Left colon (tissue), 2 donors: ENCODE data around the gene USP4. TPM values are rescaled to one million over a fixed set of nuclear protein-coding genes. Genes with fewer than 3 reads are reported as not detected.

Experiments
- ATAC-seq: fragments of 200-7000 bp; cut with Tn5 transposase; one replicate; pipeline ENCODE4 v1.9.1; 2020; ENCODE audit warnings: mild to moderate bottlenecking, moderate library complexity
- DNase-seq, 2 donors: peaks; one replicate each; pipeline ENCODE4 v3.0.0-alpha.2; 2020
- intact Hi-C, 2 donors: fragments of 100-400 bp; cut with DNase I in 1 of 2; cut with micrococcal nuclease in 1 of 2; formaldehyde crosslinking; loops; one replicate each; pipeline versions ENCODE4 v1.11.2 to v1.14.0; 2022; cut with DNase I, micrococcal nuclease
- total RNA-seq, 2 donors: library from RNA; stranded (reverse); fragmentation: NEBNext Ultra II Directional; extraction: Animal tissue kit (Norgen Biotek cat#: 25700); gene quantifications; one replicate each; pipeline ENCODE4 v1.2.1, GENCODE V29; 2021
- donor health status: DM: no; HTN: no; CAD: no.
- donor health status: DM: yes; HTN: yes; CAD: no.

The USP4 gene
- total RNA-seq, 2 donors from 2014 or later, result 48.5 to 55.3 TPM

DNA sequence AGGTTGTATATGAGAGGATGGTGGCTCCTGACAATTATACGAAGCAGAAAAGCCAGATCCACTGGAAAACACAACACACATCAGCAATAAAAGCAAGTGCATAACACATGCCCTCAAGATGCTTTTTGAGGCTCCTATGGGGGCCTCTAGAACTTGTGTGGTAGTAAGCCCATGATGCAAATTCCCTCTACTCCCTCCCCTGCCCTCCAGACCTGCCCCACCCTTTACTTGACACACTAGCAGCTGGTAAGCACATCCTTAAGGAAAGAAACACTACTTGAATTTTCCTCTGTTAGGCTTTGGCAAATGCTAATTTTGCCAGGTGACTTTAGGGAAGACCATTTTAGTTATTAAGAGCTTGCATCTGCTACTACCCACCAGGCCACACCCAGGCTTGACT lies 29.2 kb downstream of the USP4 start:
- intact Hi-C loops, result no loop called here
- ATAC-seq (no peak), DNase-seq (no peak)

DNA sequence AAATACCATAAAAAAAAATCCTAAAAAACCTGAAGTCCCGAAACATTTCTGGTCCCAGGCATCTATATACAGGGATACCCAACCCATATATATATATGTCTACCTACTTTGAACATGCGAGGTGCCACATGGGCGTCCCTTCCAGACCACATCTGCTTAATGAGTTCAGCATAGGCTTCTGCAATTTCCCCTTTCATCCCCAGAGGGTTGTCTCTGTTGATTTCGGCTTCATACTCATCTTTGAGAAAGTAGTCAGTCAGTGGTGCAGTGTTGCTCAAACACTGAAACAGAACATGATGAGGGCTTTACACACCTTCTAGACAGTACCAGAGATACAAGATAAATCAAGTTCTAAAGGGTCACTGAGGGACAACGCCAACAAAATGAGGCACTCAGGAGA lies 34.2 kb downstream of the USP4 start:
- DNase-seq, result no peak
- no peak for ATAC-seq
- intact Hi-C loops, result no loop called here

DNA sequence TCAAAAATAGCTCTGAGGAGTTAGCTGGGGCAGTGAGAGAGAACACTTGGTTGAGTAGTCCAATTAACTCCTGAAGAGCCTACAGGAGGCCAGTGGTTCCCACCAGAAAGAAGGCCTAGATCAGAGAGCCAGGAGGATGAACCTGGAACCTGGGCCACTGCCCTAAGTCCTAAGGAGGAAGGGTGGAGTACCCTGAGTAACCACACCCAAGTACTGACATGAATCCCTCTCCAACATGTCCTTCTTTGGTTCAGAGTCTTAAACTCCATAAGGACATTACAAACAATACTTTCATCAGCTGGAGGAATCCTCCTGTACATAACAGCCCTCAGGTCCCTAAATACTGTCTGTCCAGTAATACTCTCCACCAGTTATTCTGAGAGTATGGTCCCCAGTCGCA lies 37.2 kb downstream of the USP4 start:
- DNase-seq (no peak), ATAC-seq (peak; percentile 66)
- intact Hi-C loops, result no loop called here

- ATAC-seq (no peak), DNase-seq (no peak)
- intact Hi-C loops, result no loop called here
Measured at GRCh38 chr3:49300595-49300994, 39.3 kb downstream of the USP4 start.

GRCh38 chr3:49298511-49298910 lies 41.3 kb downstream of the USP4 start:
- DNase-seq, result no peak
- intact Hi-C loops, result no loop called here
- ATAC-seq, result no peak

DNA sequence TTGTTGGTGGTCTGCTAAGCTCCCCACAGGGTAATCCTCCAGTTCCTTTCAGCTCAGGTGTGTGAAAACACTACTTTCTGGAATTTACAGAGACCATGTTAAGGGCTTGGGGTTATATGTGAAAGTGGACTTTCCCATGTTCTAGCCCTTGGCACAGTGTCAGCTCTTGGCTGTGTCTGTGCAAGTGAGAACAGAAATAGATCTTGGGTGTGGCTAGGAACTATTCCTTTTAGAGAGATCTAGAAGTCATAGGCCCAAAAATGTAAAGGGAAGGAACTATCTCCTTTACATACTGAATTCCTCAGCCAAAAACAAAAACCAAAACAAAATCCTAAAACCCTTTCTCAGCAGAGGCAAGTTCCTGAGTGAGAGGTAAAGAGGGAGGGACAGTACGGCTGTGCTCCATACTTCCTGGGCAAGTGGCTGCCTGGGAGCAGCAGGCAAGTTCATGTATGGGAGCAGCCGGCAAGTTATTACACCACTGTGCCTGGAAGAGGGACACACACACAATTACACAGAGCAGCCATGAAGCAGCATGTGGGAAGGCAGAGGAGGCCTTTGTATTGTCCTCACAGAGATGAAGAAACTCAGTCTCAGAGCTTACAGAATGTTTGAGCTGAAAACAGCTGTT lies 43.0 kb downstream of the USP4 start:
- ATAC-seq (peak; percentile 78), DNase-seq (peak; percentile 32 to 46)
- intact Hi-C loops, result no loop called here

DNA sequence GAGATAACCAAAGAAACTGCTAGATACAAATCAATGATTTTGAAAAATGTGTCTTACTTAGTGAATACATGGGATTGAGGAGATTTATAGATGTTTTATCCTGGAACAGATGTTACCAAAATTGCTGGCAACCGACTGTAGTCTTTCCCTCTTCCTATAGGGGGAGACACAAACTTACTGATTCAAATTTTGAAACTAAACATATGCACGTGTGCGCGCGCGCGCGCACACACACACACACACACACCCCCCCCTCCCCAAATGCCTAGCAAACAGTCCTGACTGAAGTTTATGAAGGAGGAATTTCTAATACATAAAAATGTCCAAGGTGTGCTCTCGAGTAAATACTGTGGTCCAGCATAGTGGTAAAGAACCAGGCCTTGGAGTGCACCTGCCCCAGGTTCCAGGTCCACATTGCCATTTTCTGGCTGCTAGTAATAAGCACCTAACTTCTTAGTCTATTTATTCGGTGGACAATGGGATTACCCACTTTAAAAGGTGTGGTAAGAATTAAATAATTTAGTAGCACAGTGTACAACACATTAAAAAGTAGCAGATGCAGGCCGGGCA lies 44.3 kb downstream of the USP4 start:
- intact Hi-C loops, result no loop called here
- ATAC-seq, result peak; percentile 26
- peak in 1 of 2 donors; percentile 26 for DNase-seq

- ATAC-seq, result no peak
- intact Hi-C loops, result no loop called here
- DNase-seq, result no peak
Measured at GRCh38 chr3:49294343-49294742, 45.5 kb downstream of the USP4 start.

DNA sequence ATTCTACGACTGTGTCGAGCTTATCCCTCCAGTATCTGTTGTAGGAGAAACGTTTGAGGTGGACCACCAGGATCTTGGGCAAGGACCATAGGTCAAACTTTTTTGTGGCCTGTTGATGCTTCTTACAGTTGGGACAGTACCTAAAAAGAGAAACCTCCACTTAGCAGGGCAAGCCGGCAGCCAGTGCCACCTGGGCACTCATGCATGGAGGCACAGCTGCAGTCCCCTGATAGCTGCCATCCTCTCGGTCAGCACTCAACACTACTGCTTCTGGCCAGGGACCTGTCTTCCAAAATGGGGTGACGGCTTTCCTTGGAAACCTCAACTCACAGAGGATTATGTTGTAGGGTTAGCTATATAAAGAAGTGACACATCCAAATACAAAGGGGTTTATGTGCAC lies 55.9 kb downstream of the USP4 start:
- no peak for DNase-seq
- ATAC-seq, result no peak
- intact Hi-C loops, result no loop called here

GRCh38 chr3:49279376-49279775 lies 60.5 kb downstream of the USP4 start:
- intact Hi-C loops, result no loop called here
- peak; percentile 75 for ATAC-seq
- DNase-seq, result no peak

DNA sequence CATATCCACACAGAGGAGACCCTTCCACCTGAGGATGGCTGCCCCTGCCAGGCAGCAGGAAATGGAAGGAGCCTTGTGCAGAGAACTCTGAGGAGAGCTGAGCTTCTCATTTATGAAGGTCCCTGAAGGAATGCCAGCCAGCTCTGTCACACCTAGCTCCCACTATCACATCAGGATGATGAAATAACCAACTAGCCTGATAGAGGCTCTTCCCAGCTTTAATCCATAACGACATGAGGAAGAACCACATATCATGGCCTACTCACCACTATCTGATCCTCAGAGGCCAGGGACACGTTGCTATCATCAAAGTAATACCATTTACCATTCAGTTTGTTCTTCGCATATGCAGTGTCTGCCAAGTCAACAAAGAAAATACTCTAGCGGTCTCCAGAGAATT lies 61.3 kb downstream of the USP4 start:
- DNase-seq, result no peak
- intact Hi-C loops, result no loop called here
- ATAC-seq, result no peak

- intact Hi-C loops, result no loop called here
- peak; percentile 23 for ATAC-seq
- DNase-seq, result no peak
Measured at GRCh38 chr3:49277383-49277775, 62.5 kb downstream of the USP4 start.

- intact Hi-C loops, result no loop called here
- DNase-seq (peak; percentile 92 to 93), ATAC-seq (peak; percentile 88)
Measured at GRCh38 chr3:49276475-49277382, 63.1 kb downstream of the USP4 start, which contains the start of gene C3orf62. Gene C3orf62, minus strand, starts transcription at chr3:49277232. Its CDS starts 360 bp downstream, at chr3:49276872.

GRCh38 chr3:49273825-49274532 lies 65.9 kb downstream of the USP4 start:
- intact Hi-C loops, result no loop called here
- ATAC-seq (no peak), DNase-seq (no peak)

DNA sequence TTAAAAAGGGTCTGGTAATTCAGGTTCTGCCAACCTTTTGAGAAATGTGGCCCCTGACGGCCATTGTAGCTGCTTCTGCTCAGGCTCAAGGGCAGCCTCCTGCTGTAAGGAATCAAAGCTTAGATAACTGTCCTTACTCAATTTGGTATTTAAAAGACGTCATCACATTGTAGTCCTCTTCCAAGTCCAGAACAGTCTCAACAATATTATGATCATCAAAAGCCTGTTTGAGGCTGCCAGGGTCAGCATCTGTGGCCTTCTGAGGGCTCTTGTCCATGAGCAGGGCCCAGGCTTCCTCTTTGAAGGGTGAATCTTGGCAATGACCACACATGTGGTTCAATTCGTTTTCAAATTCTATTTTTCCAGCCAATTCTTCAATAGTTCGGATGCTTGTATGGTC lies 68.8 kb downstream of the USP4 start:
- no peak for DNase-seq
- intact Hi-C loops, result no loop called here
- no peak for ATAC-seq

DNA sequence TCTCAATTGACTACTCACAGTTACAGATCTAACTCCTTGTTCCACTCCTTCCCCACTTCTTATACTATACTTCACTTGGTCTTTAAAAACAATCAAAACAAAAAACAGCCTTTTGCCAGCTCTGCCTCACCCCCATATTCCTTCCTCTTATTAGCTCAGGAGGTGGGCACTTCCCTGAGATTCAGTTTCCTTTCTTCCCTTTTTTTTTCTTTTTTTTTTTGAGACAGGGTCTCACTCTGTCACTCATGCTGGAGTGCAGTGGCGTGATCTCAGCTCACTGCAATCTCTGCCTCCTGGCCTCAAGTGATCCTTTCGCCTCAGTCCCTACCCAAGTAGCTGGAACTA lies 69.7 kb downstream of the USP4 start:
- DNase-seq (no peak), ATAC-seq (no peak)
- intact Hi-C loops, result no loop called here

DNA sequence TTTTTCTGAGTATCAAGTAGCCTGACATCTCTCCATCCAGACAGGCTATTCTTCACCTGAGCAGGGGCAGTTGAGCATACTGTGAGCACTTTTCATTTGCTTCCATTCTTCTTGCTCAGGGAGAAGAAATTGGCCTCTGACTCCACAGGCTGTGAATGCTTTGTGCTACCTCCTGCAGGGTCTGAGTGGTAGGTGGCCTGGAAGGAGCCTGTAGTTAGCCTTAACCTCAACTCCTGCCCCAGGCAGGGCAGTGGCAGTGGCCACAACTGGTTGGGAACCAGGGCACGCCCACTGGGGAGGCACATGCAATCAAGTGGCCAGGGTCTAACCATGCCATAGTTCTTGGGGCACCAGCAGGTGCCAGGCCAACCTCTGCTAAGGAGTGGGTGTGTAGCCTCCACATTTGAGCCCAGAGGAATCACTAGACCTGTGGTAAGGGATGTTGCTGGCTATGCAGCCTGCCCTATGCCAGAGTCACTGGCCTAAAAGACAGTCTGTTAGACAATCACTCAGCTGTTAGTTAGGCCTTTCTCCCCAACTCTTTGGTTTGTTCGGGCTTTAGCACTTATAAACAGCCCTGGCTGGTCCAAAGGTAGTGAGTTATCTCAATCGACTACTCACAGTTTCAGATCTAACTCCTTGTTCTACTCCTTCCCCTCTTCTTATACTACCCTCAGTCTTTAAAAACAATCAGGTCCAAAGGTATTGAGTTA lies 70.3 kb downstream of the USP4 start:
- ATAC-seq (no peak), DNase-seq (no peak)
- intact Hi-C loops, result no loop called here

DNA sequence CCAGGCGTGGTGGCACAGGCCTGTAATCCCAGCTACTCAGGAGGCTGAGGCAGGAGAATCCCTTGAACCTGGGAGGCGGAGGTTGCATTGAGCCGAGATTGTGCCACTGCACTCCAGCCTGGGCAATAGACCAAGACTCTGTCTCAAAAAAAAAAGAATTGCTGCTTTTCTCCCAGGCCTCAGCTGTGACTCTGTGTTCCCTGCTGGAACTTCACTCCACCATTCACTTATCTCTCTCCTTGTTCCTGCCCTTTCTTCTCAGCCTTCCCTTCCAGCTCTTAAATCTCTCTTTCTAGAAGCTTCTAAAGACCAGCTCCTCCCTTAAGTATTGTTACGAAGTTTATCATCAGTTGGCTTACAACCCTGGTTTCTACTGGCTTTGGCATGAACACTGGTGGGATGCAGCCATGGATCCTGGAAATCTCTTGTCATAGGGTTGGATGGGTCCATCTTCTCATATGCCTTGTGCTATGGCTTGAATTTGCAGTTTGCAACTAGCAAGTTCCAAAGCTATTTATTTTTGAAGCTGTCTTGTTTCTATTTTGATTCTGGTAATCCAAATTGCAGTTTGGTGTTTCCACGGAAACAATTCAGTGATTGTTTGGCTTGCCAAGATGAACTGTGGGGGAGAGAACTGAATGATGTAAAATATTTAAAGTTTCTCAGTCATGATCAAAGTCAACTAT lies 73.3 kb downstream of the USP4 start:
- DNase-seq, result no peak
- ATAC-seq, result no peak
- intact Hi-C loops, result no loop called here
